Measurements from ENCODE around the gene RPS23.

The RPS23 gene

GRCh38 chr5:82307451-82307850 lies 29.3 kb upstream of the RPS23 start:
- TF ChIP-seq CTCF (IDR thresholded peaks at IDR 0.05; ENCODE audit: borderline replicate concordance, control extremely low read depth, extremely low read depth, insufficient read depth, missing control alignments): no peak
- no peak for DNase-seq (ENCODE audit: low spot score)
- in situ Hi-C loops (cut with MboI; ENCODE audit: low sequenced_read_pairs, unreplicated experiment): no loop called here

- no peak for TF ChIP-seq CTCF (IDR thresholded peaks at IDR 0.05; ENCODE audit: borderline replicate concordance, control extremely low read depth, extremely low read depth, insufficient read depth, missing control alignments)
- no peak for DNase-seq (ENCODE audit: low spot score)
- in situ Hi-C loops (cut with MboI; ENCODE audit: low sequenced_read_pairs, unreplicated experiment): no loop called here
Observed at GRCh38 chr5:82306151-82306550, 28.0 kb upstream of the RPS23 start.

GRCh38 chr5:82301190-82301589 lies 23.0 kb upstream of the RPS23 start:
- no peak for TF ChIP-seq CTCF (IDR thresholded peaks at IDR 0.05; ENCODE audit: borderline replicate concordance, control extremely low read depth, extremely low read depth, insufficient read depth, missing control alignments)
- in situ Hi-C loops (cut with MboI; ENCODE audit: low sequenced_read_pairs, unreplicated experiment): no loop called here
- DNase-seq (ENCODE audit: low spot score): no peak

GRCh38 chr5:82298668-82299067 lies 20.5 kb upstream of the RPS23 start:
- in situ Hi-C loops (cut with MboI; ENCODE audit: low sequenced_read_pairs, unreplicated experiment): no loop called here
- DNase-seq (ENCODE audit: low spot score): no peak
- TF ChIP-seq CTCF (IDR thresholded peaks at IDR 0.05; ENCODE audit: borderline replicate concordance, control extremely low read depth, extremely low read depth, insufficient read depth, missing control alignments): no peak

GRCh38 chr5:82297711-82298110 lies 19.6 kb upstream of the RPS23 start:
- in situ Hi-C loops (cut with MboI; ENCODE audit: low sequenced_read_pairs, unreplicated experiment): no loop called here

GRCh38 chr5:82296929-82297328 lies 18.8 kb upstream of the RPS23 start:
- in situ Hi-C loops (cut with MboI; ENCODE audit: low sequenced_read_pairs, unreplicated experiment): no loop called here
- no peak for TF ChIP-seq CTCF (IDR thresholded peaks at IDR 0.05; ENCODE audit: borderline replicate concordance, control extremely low read depth, extremely low read depth, insufficient read depth, missing control alignments)
- DNase-seq (ENCODE audit: low spot score): no peak

More at GRCh38 chr5:82297711-82298110, 19.6 kb upstream of the RPS23 start:
- DNase-seq (ENCODE audit: low spot score): no peak
- no peak for TF ChIP-seq CTCF (IDR thresholded peaks at IDR 0.05; ENCODE audit: borderline replicate concordance, control extremely low read depth, extremely low read depth, insufficient read depth, missing control alignments)
